22Rv1 (cell line): ENCODE data around the gene FNIP1.

Experiments used
- CTCF ChIP-seq: fragments of 450-650 bp; IDR thresholded peaks from 2 replicates; pipeline ENCODE4 v1.5.1; 2017; ENCODE audit warnings: mild to moderate bottlenecking
- ZFX ChIP-seq: fragments of 450-650 bp; IDR thresholded peaks from 2 replicates; pipeline ENCODE4 v1.6.1; 2017; ENCODE audit warnings: antibody characterized with exemption, borderline replicate concordance

DNA sequence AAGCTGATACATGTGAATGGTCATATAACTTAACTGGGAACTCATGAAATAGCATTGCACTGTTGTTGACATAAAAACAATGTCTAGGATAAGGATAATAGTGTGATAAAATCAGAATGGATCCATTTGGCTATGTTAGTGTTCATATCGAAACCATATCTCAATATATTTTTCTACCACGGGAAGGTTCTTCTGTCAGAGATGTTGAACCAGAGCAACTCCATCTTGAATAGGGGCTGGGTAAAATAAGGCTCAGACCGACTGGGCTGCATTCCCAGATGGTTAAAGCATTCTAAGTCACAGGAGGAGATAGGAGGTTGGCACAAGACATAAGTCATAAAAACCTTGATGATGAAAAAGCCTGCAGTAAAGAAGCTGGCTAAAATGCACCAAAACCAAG, 56.3 kb downstream of the FNIP1 start:
- TF ChIP-seq CTCF (no peak), ZFX (no peak)
